HUES64 (cell line): ENCODE data around the gene KAZN.

Experiments used
- H3K27ac ChIP-seq: 2 replicates; pipeline ENCODE4 v1.7.0; 2013; ENCODE audit warnings: low read depth, low read length, inconsistent platforms
- H3K27me3 ChIP-seq: 2 replicates; pipeline ENCODE4 v1.6.1; 2013; ENCODE audit warnings: mild to moderate bottlenecking, low read length; ENCODE audit not compliant: insufficient read depth
- H3K36me3 ChIP-seq: 2 replicates; pipeline ENCODE4 v1.6.1; 2013; ENCODE audit warnings: mild to moderate bottlenecking, low read length; ENCODE audit not compliant: insufficient read depth
- H3K4me1 ChIP-seq: 2 replicates; pipeline ENCODE4 v1.6.1; 2013; ENCODE audit warnings: mild to moderate bottlenecking, low read length, moderate library complexity; ENCODE audit not compliant: insufficient read depth
- H3K4me3 ChIP-seq: 2 replicates; pipeline ENCODE4 v1.5.1; 2013; ENCODE audit warnings: mild to moderate bottlenecking, low read length, moderate library complexity
- H3K9ac ChIP-seq: 2 replicates; pipeline ENCODE4 v1.6.1; 2013; ENCODE audit warnings: mild to moderate bottlenecking, low read depth, low read length
- H3K9me3 ChIP-seq: 2 replicates; pipeline ENCODE4 v1.6.1; 2013; ENCODE audit warnings: low read depth, low read length; ENCODE audit not compliant: insufficient read depth
- WGBS: fragments of 150-250, 120-280 bp; methylation state at CpG from one replicate; pipeline ENCODE4 v1.1.7; 2013; ENCODE audit warnings: missing lambda C conversion rate; 5-methylcytosine and 5-hydroxymethylcytosine counted together

The KAZN gene

DNA sequence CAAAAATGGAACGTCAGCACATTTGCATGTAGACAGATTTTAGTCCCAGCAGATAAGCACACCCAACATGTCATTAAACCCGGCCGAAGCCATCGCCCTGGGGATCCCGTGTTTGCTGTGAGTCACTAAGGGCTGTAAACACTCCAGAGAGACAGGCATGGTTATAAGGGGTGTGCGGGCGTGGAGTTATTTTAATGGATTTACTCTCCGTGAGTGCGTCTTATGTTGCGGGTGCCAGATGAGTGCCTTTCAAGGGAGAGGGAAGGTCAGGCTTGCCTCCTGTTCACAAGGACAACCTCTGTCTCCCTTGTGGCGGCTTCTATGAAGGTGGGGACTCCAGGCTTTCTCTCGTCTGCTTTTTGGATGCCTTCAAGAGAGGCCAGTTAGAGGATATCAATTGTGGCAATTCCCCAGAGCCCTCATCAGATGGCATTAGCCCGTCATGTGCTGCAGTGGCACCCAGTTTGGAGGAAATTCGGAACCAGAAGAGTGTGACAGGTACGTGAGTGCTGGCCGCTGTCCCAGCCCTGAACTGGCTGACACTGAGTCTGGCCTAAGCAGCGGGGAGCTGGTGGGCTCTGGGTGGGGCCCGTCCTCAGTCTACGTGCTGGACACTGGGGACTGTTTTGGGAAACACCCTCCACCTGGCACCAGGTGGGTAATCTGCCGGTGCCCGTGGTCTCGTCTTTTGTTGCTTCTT is 331.2 kb downstream of the KAZN start:
- H3K27ac ChIP-seq: no peak overlapping the region

DNA sequence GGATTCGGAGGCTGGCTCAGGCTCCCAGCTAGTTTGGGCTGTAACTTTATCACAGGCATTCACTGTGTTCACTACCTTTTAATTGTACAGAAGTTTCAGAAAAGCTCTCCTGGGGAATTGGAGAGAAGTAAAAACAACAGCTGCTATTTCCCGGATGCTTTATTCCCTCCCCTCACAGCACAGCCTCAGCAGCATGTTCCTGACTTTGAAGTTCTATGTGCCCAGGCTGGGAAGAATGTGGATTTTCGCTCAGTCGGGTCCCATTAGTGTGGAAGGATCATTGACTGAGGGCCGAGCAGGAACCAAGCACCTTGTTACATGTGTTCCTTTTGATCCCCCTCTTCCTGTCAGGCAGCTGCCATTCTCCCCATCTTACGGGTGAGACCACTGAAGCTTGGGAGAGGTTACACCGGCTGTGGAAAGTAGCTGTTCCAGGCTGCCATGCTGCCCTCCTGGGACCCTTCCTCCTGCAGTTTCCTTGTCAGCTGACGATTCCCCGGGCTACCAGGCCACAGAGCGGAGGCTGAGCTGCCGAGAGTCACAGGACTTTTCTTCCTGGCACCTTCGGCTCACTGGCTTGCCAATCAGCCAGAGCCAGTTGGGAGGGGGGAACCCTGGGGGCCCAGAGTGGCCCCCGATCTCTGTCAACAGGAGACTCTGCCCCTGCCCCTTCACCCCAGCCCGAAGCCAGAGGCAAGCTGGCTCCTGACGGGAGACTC is 331.9 kb downstream of the KAZN start:
- peaks cover 4% of the 10 kb centered on the region; the same call in 1 of the 2 replicates for H3K4me1 ChIP-seq
- H3K9ac ChIP-seq: no peak overlapping the region
- no peaks in the 10 kb centered on the region for H3K36me3 ChIP-seq
- no peak overlapping the region for H3K27ac ChIP-seq
- 88% methylated on average over 15 of the region's 15 CpGs for WGBS
- no peak overlapping the region for H3K4me3 ChIP-seq
- H3K27me3 ChIP-seq: peaks cover 17% of the 10 kb centered on the region
- H3K9me3 ChIP-seq: no peaks in the 10 kb centered on the region

More for the DNA sequence above, 331.2 kb downstream of the KAZN start:
- no peaks in the 10 kb centered on the region for H3K9me3 ChIP-seq
- H3K9ac ChIP-seq: no peak overlapping the region
- peaks cover 7% of the 10 kb centered on the region; the same call in 1 of the 2 replicates for H3K4me1 ChIP-seq
- peaks cover 24% of the 10 kb centered on the region for H3K27me3 ChIP-seq
- 93% methylated on average over 22 of the region's 22 CpGs for WGBS
- H3K4me3 ChIP-seq: no peak overlapping the region
- H3K36me3 ChIP-seq: no peaks in the 10 kb centered on the region

GRCh38 chr1:14932034-14932638 is 333.7 kb downstream of the KAZN start:
- WGBS: 92% methylated on average over 18 of the region's 18 CpGs
- Histone ChIP-seq H3K4me1 (no peaks in the 10 kb centered on the region), H3K27ac (no peak overlapping the region), H3K27me3 (no peaks in the 10 kb centered on the region), H3K36me3 (no peaks in the 10 kb centered on the region), H3K4me3 (no peak overlapping the region), H3K9me3 (no peaks in the 10 kb centered on the region), H3K9ac (no peak overlapping the region)

- no peaks in the 10 kb centered on the region for H3K27me3 ChIP-seq
- no peaks in the 10 kb centered on the region for H3K9me3 ChIP-seq
- no peaks in the 10 kb centered on the region for H3K4me1 ChIP-seq
- H3K36me3 ChIP-seq: no peaks in the 10 kb centered on the region
- H3K9ac ChIP-seq: no peak overlapping the region
- WGBS: 89% methylated on average over 7 of the region's 7 CpGs
- no peak overlapping the region for H3K4me3 ChIP-seq
- H3K27ac ChIP-seq: no peak overlapping the region
Measured at GRCh38 chr1:14934867-14935266, 336.4 kb downstream of the KAZN start.

DNA sequence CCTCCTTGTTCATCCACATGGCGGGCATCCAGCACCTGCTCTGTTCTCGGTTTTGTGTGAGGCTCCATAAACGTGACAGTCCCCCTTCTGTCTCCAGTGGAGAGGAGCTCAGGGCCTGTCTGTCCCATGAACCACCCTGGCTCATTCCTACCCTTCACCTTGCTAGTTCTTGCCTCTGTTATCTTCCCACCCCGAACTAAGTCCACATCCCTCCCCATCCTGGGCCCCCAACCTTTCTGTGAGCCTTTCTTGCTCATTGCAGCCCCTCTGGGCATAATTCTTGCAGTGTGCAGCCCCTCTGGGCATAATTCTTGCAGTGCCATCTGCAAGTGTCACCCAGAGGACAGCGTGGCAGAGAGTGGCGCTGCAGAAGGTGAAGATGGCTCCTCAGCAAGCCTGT is 338.3 kb downstream of the KAZN start:
- H3K4me1 ChIP-seq: peaks cover 4% of the 10 kb centered on the region
- H3K9me3 ChIP-seq: no peaks in the 10 kb centered on the region
- H3K27me3 ChIP-seq: no peaks in the 10 kb centered on the region
- H3K4me3 ChIP-seq: no peak overlapping the region
- WGBS: 88% methylated on average over 6 of the region's 6 CpGs
- no peak overlapping the region for H3K9ac ChIP-seq
- H3K36me3 ChIP-seq: no peaks in the 10 kb centered on the region
- no peak overlapping the region for H3K27ac ChIP-seq

- no peaks in the 10 kb centered on the region for H3K9me3 ChIP-seq
- H3K4me3 ChIP-seq: no peak overlapping the region
- no peak overlapping the region for H3K9ac ChIP-seq
- no peaks in the 10 kb centered on the region for H3K36me3 ChIP-seq
- 84% methylated on average over 11 of the region's 11 CpGs for WGBS
- no peaks in the 10 kb centered on the region for H3K27me3 ChIP-seq
- peaks cover 5% of the 10 kb centered on the region for H3K4me1 ChIP-seq
- no peak overlapping the region for H3K27ac ChIP-seq
Measured at GRCh38 chr1:14937288-14937949, 338.9 kb downstream of the KAZN start.

- H3K4me3 ChIP-seq: no peak overlapping the region
- no peaks in the 10 kb centered on the region for H3K9me3 ChIP-seq
- H3K27me3 ChIP-seq: no peaks in the 10 kb centered on the region
- no peak overlapping the region for H3K27ac ChIP-seq
- H3K9ac ChIP-seq: no peak overlapping the region
- 92% methylated on average over 9 of the region's 9 CpGs for WGBS
- peaks cover 16% of the 10 kb centered on the region for H3K4me1 ChIP-seq
- H3K36me3 ChIP-seq: no peaks in the 10 kb centered on the region
Measured at GRCh38 chr1:14939527-14940284, 341.2 kb downstream of the KAZN start.

GRCh38 chr1:14940285-14940870 is 341.9 kb downstream of the KAZN start:
- Histone ChIP-seq H3K27ac (no peak overlapping the region), H3K27me3 (no peaks in the 10 kb centered on the region), H3K4me3 (no peak overlapping the region), H3K4me1 (peaks cover 21% of the 10 kb centered on the region), H3K9ac (no peak overlapping the region), H3K36me3 (no peaks in the 10 kb centered on the region), H3K9me3 (no peaks in the 10 kb centered on the region)
- 76% methylated on average over 7 of the region's 7 CpGs for WGBS

GRCh38 chr1:14941864-14942263 is 343.4 kb downstream of the KAZN start:
- H3K27ac ChIP-seq: no peak overlapping the region
- H3K27me3 ChIP-seq: no peaks in the 10 kb centered on the region
- no peak overlapping the region for H3K9ac ChIP-seq
- WGBS: 94% methylated on average over 9 of the region's 9 CpGs
- peaks cover 32% of the 10 kb centered on the region for H3K4me1 ChIP-seq
- no peaks in the 10 kb centered on the region for H3K9me3 ChIP-seq
- no peak overlapping the region for H3K4me3 ChIP-seq
- no peaks in the 10 kb centered on the region for H3K36me3 ChIP-seq

DNA sequence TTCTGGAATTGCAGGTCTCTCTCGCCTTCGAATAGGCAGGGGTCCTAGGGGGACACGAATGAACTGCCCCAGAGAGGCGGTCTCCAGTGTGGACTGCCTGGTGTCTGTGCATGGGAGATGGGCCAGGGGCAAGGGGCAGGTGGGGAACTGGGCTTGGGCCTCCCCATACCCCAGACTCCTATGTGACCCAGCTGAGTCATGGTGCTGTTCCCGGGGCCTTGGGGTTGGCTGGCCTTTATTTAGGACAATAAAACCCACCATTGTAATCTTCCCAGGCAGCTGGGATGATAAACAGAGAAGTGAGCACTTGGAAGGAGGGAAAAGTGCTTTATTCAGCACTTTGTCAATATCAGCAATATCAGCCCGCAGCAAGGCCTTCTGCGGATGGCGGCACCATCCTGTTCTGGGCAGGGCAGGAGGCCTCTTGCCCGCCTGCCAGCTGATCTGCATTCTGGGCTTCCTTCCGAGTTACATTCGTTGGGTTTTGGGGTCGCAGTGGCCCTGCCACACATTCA is 346.0 kb downstream of the KAZN start:
- Histone ChIP-seq H3K9ac (no peak overlapping the region), H3K4me3 (no peak overlapping the region), H3K36me3 (no peaks in the 10 kb centered on the region), H3K4me1 (peaks cover 36% of the 10 kb centered on the region), H3K27ac (no peak overlapping the region), H3K27me3 (no peaks in the 10 kb centered on the region), H3K9me3 (no peaks in the 10 kb centered on the region)
- WGBS: 90% methylated on average over 12 of the region's 12 CpGs
